ENCODE measurements around the gene MID2.
"Not testable (repeated sequence)": the region's sequence is repeated elsewhere in the genome, so short reads cannot be mapped to it uniquely, and the experiment has no call there.

MID2 gene

GRCh38 chrX:107805179-107805578 is 20.5 kb upstream of the MID2 start:
- Histone ChIP-seq H3F3A (ENCODE audit: low read depth) (no peaks in the 10 kb centered on the region), H3K9me3 (ENCODE audit: insufficient read depth, low read depth, low read length) (no peaks in the 10 kb centered on the region), H3K9me2 (replicated peaks; ENCODE audit: low read depth, low read length) (no peaks in the 10 kb centered on the region), H3K27me3 (ENCODE audit: insufficient read depth, low read length, poor library complexity, severe bottlenecking) (no peaks in the 10 kb centered on the region), H2AFZ (ENCODE audit: low read length) (no peak overlapping the region), H4K20me1 (ENCODE audit: insufficient read depth, low read length, poor library complexity, severe bottlenecking) (no peaks in the 10 kb centered on the region), H3K4me1 (ENCODE audit: insufficient read depth, low read length, poor library complexity, severe bottlenecking) (no peaks in the 10 kb centered on the region), H3K9ac (ENCODE audit: low read depth, low read length, poor library complexity, severe bottlenecking) (no peak overlapping the region), H3K4me2 (ENCODE audit: low read depth, low read length, poor library complexity, severe bottlenecking) (no peak overlapping the region), H3K79me2 (ENCODE audit: insufficient read depth, low read length) (no peaks in the 10 kb centered on the region), H3K36me3 (ENCODE audit: insufficient read depth, low read length) (no peaks in the 10 kb centered on the region), H3K4me3 (ENCODE audit: low read length, poor library complexity, severe bottlenecking) (no peak overlapping the region)
- TF ChIP-seq CTCF (conservative IDR thresholded peaks at IDR 0.05; ENCODE audit: low read length) (no peak), EZH2phosphoT487 (IDR thresholded peaks at IDR 0.05; ENCODE audit: borderline replicate concordance) (no peak)

GRCh38 chrX:107810053-107810452 is 15.6 kb upstream of the MID2 start:
- not testable (repeated sequence) for H3K36me3 ChIP-seq (ENCODE audit: insufficient read depth, low read length); H3F3A ChIP-seq (ENCODE audit: low read depth); H3K79me2 ChIP-seq (ENCODE audit: insufficient read depth, low read length); H3K9me3 ChIP-seq (ENCODE audit: insufficient read depth, low read depth, low read length); H3K4me2 ChIP-seq (ENCODE audit: low read depth, low read length, poor library complexity, severe bottlenecking); H3K4me3 ChIP-seq (ENCODE audit: low read length, poor library complexity, severe bottlenecking); H4K20me1 ChIP-seq (ENCODE audit: insufficient read depth, low read length, poor library complexity, severe bottlenecking); H3K27me3 ChIP-seq (ENCODE audit: insufficient read depth, low read length, poor library complexity, severe bottlenecking); H3K9me2 ChIP-seq (replicated peaks; ENCODE audit: low read depth, low read length); H3K9ac ChIP-seq (ENCODE audit: low read depth, low read length, poor library complexity, severe bottlenecking); H2AFZ ChIP-seq (ENCODE audit: low read length); H3K4me1 ChIP-seq (ENCODE audit: insufficient read depth, low read length, poor library complexity, severe bottlenecking)

GRCh38 chrX:107818900-107819521 is 6.7 kb upstream of the MID2 start:
- no peak overlapping the region for H3K4me3 ChIP-seq (ENCODE audit: low read length, poor library complexity, severe bottlenecking)
- no peaks in the 10 kb centered on the region for H3K36me3 ChIP-seq (ENCODE audit: insufficient read depth, low read length)
- H3K4me1 ChIP-seq (ENCODE audit: insufficient read depth, low read length, poor library complexity, severe bottlenecking): no peaks in the 10 kb centered on the region
- no peak overlapping the region for H3K4me2 ChIP-seq (ENCODE audit: low read depth, low read length, poor library complexity, severe bottlenecking)
- H4K20me1 ChIP-seq (ENCODE audit: insufficient read depth, low read length, poor library complexity, severe bottlenecking): no peaks in the 10 kb centered on the region
- no peaks in the 10 kb centered on the region for H3K27me3 ChIP-seq (ENCODE audit: insufficient read depth, low read length, poor library complexity, severe bottlenecking)
- no peaks in the 10 kb centered on the region for H3K79me2 ChIP-seq (ENCODE audit: insufficient read depth, low read length)
- no peaks in the 10 kb centered on the region; the same call in 1 of the 2 replicates for H3K9me3 ChIP-seq (ENCODE audit: insufficient read depth, low read depth, low read length)
- no peak for TF ChIP-seq EZH2phosphoT487 (IDR thresholded peaks at IDR 0.05; ENCODE audit: borderline replicate concordance)
- TF ChIP-seq CTCF (conservative IDR thresholded peaks at IDR 0.05; ENCODE audit: low read length): no peak
- no peaks in the 10 kb centered on the region for H3F3A ChIP-seq (ENCODE audit: low read depth)
- H3K9ac ChIP-seq (ENCODE audit: low read depth, low read length, poor library complexity, severe bottlenecking): no peak overlapping the region
- no peak overlapping the region for H2AFZ ChIP-seq (ENCODE audit: low read length)
- no peaks in the 10 kb centered on the region for H3K9me2 ChIP-seq (replicated peaks; ENCODE audit: low read depth, low read length)

- Histone ChIP-seq H3K4me2 (ENCODE audit: low read depth, low read length, poor library complexity, severe bottlenecking) (no peak overlapping the region), H3K9me3 (ENCODE audit: insufficient read depth, low read depth, low read length) (no peaks in the 10 kb centered on the region; the same call in 1 of the 2 replicates), H3K27me3 (ENCODE audit: insufficient read depth, low read length, poor library complexity, severe bottlenecking) (no peaks in the 10 kb centered on the region), H3F3A (ENCODE audit: low read depth) (no peaks in the 10 kb centered on the region), H3K79me2 (ENCODE audit: insufficient read depth, low read length) (no peaks in the 10 kb centered on the region), H3K4me3 (ENCODE audit: low read length, poor library complexity, severe bottlenecking) (no peak overlapping the region), H3K9me2 (replicated peaks; ENCODE audit: low read depth, low read length) (no peaks in the 10 kb centered on the region), H3K4me1 (ENCODE audit: insufficient read depth, low read length, poor library complexity, severe bottlenecking) (peaks cover 12% of the 10 kb centered on the region), H4K20me1 (ENCODE audit: insufficient read depth, low read length, poor library complexity, severe bottlenecking) (no peaks in the 10 kb centered on the region), H3K36me3 (ENCODE audit: insufficient read depth, low read length) (no peaks in the 10 kb centered on the region), H3K9ac (ENCODE audit: low read depth, low read length, poor library complexity, severe bottlenecking) (no peak overlapping the region), H2AFZ (ENCODE audit: low read length) (no peak overlapping the region)
- TF ChIP-seq CTCF (conservative IDR thresholded peaks at IDR 0.05; ENCODE audit: low read length) (no peak), EZH2phosphoT487 (IDR thresholded peaks at IDR 0.05; ENCODE audit: borderline replicate concordance) (no peak)
Measured at GRCh38 chrX:107823042-107823441, 2.6 kb upstream of the MID2 start.
